Gastrocnemius medialis (tissue), 4 donors: ENCODE measurements around the gene HSF2BP. TPM values are rescaled to one million over a fixed set of nuclear protein-coding genes. Genes with fewer than 3 reads are reported as not detected.
"Not testable (repeated sequence)": the region's sequence is repeated elsewhere in the genome, so short reads cannot be mapped to it uniquely, and the experiment has no call there.

Experiments
- ATAC-seq, 2 donors: fragments of 150-250 bp; one replicate each; pipeline ENCODE4 v1.9.1; 2016
- DNase-seq, 2 donors: peaks; one replicate each; pipeline ENCODE4 v3.0.0-alpha.2; 2019
- H3K27ac ChIP-seq, 4 donors: fragments of 200-600 bp; sonication (generic); 1 replicate in 1 of 4; 2 replicates in 3 of 4; pipeline ENCODE4 v1.5.1; 2016 to 2018; ENCODE audit warnings: mild to moderate bottlenecking in 2 of 4, moderate library complexity in 1 of 4
- H3K27me3 ChIP-seq, 3 donors: fragments of 200-600 bp; sonication (generic) in 2 of 3; 1 replicate in 1 of 3; 2 replicates in 2 of 3; pipeline versions ENCODE4 v1.5.1 to v1.6.0; 2016 to 2019; ENCODE audit warnings: mild to moderate bottlenecking in 1 of 3, moderate library complexity in 1 of 3
- H3K36me3 ChIP-seq, 2 donors: fragments of 200-600 bp; sonication (generic) in 1 of 2; one replicate each; pipeline ENCODE4 v1.5.1; 2017 to 2018
- H3K4me1 ChIP-seq, 2 donors: fragments of 200-600 bp; sonication (generic) in 1 of 2; one replicate each; pipeline ENCODE4 v1.5.1; 2016 to 2017; ENCODE audit warnings: mild to moderate bottlenecking in 2 of 2
- H3K4me3 ChIP-seq, 4 donors: fragments of 200-600 bp; sonication (generic) in 3 of 4; 1 replicate in 1 of 4; 2 replicates in 3 of 4; pipeline ENCODE4 v1.5.1; 2016 to 2019; ENCODE audit warnings: mild to moderate bottlenecking in 2 of 4
- H3K9me3 ChIP-seq, 3 donors: fragments of 200-600 bp; sonication (generic) in 2 of 3; 1 replicate in 1 of 3; 2 replicates in 2 of 3; pipeline ENCODE4 v1.5.1; 2016 to 2019
- in situ Hi-C, 4 donors: fragments of 200-750 bp; cut with MboI; loops; one replicate each; pipeline versions ENCODE4 v1.15.0 to v1.8.0; 2017; ENCODE audit warnings: low sequenced_read_pairs in 4 of 4
- intact Hi-C: fragments of 100-400 bp; cut with DNase I; formaldehyde crosslinking; loops from one replicate; pipeline ENCODE4 v1.15.1; 2023; ENCODE audit warnings: low total_unique reads
- microRNA-seq, 2 donors: library from miRNA; unstranded; fragments of <30 nt; microRNA quantifications; one replicate each; pipeline ENCODE4, GENCODE V29; 2016; ENCODE audit warnings: borderline replicate concordance in 2 of 2
- total RNA-seq, 4 donors: library from RNA; depleted of rRNA; stranded (reverse); fragments of >200 nt; gene quantifications; one replicate each; pipeline versions ENCODE4 v1.1.0 to v1.2.3, GENCODE V29; 2016

Gene HSF2BP
- total RNA-seq, 4 donors from 2014 or later = 0.63 TPM; not detected in 3

DNA sequence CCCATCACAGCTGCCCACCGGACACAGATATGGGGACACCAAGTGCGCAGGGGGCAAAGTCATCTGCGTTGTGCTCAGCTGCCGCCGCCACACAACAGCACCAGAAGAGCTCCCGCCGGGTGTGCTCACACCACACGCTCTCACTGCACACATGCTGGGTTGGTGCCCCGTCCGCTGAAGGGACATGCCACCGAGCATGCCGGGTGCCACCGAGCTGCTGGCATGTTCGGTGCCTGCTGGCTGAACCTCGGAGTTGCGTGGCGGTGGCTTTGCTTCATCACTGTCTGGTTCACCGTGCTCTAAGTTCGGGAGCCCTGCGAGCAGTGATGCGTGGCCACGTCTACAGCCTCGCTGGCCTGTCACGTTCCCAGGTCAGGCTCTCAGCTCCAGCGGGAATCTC lies 174.3 kb downstream of the HSF2BP start:
- DNase-seq = not testable (repeated sequence)

GRCh38 chr21:43479197-43479596 lies 180.1 kb downstream of the HSF2BP start:
- H3K4me3 ChIP-seq, DNase-seq, intact Hi-C loops, H3K27ac ChIP-seq, H3K4me1 ChIP-seq, H3K36me3 ChIP-seq, H3K27me3 ChIP-seq, H3K9me3 ChIP-seq, in situ Hi-C loops: not testable (repeated sequence)
- peak; percentile 56 to 77 for ATAC-seq

More for the DNA sequence above, 174.3 kb downstream of the HSF2BP start:
- ATAC-seq, in situ Hi-C loops, H3K9me3 ChIP-seq, H3K27ac ChIP-seq, H3K36me3 ChIP-seq, H3K4me3 ChIP-seq, H3K27me3 ChIP-seq, H3K4me1 ChIP-seq, intact Hi-C loops: not testable (repeated sequence)

Small RNA genes lying within 50 kb of the gene (microRNA-seq; reads per million reads assigned to microRNA genes)
- 0 reads per million in 2 donors for gene MIR6070

Other genes starting within 250 kb of the HSF2BP start
- gene SIK1, start 232.4 kb downstream of the HSF2BP start, total RNA-seq = 10 to 100 TPM in 1 of 4 donors, 1 to 10 TPM in 2, under 1 TPM in 1; 0.36 to 12.8 (median 1.9) TPM
- 10 to 100 TPM; 12.5 to 24.7 (median 18.9) TPM for gene RRP1B, start 72 bp upstream of the HSF2BP start, total RNA-seq
- gene PDXK, start 59.6 kb upstream of the HSF2BP start, total RNA-seq = 10 to 100 TPM; 12.4 to 39.2 (median 21.9) TPM
- 1 to 10 TPM; 1.3 to 5.9 (median 5.2) TPM for gene CSTB, start 116.8 kb upstream of the HSF2BP start, total RNA-seq
- 10 to 100 TPM; 17.5 to 32.0 (median 25.1) TPM for gene RRP1, start 130.1 kb upstream of the HSF2BP start, total RNA-seq
- gene AGPAT3, start 205.7 kb upstream of the HSF2BP start, total RNA-seq = 100 to 1,000 TPM in 1 of 4 donors, 10 to 100 TPM in 3; 44.2 to 102 (median 59.3) TPM